ENCODE measurements around the gene TMEM178B.
"Not testable (repeated sequence)": the region's sequence is repeated elsewhere in the genome, so short reads cannot be mapped to it uniquely, and the experiment has no call there.

Gene TMEM178B

GRCh38 chr7:141073641-141074161 is at the start of gene TMEM178B:
TMEM178B (plus strand) TSS chr7:141074064.
- DNase-seq (ENCODE audit: low read depth), result no peak

GRCh38 chr7:141024668-141025067 is 49.2 kb upstream of the TMEM178B start:
- DNase-seq (ENCODE audit: low read depth), result no peak

- DNase-seq (ENCODE audit: low read depth), result no peak
Measured at GRCh38 chr7:141027043-141027442, 46.8 kb upstream of the TMEM178B start.

GRCh38 chr7:141028767-141029166 is 45.1 kb upstream of the TMEM178B start:
- no peak for DNase-seq (ENCODE audit: low read depth)

- DNase-seq (ENCODE audit: low read depth), result not testable (repeated sequence)
Measured at GRCh38 chr7:141032539-141033323, 41.1 kb upstream of the TMEM178B start.

- DNase-seq (ENCODE audit: low read depth), result not testable (repeated sequence)
Measured at GRCh38 chr7:141038100-141038499, 35.8 kb upstream of the TMEM178B start.

- DNase-seq (ENCODE audit: low read depth), result no peak
Measured at GRCh38 chr7:141039376-141039775, 34.5 kb upstream of the TMEM178B start.

GRCh38 chr7:141042222-141043193 is 31.4 kb upstream of the TMEM178B start:
- DNase-seq (ENCODE audit: low read depth), result no peak

- DNase-seq (ENCODE audit: low read depth), result no peak
Measured at GRCh38 chr7:141043616-141044015, 30.2 kb upstream of the TMEM178B start.

- no peak for DNase-seq (ENCODE audit: low read depth)
Measured at GRCh38 chr7:141045126-141045841, 28.6 kb upstream of the TMEM178B start.

- no peak for DNase-seq (ENCODE audit: low read depth)
Measured at GRCh38 chr7:141045842-141046620, 27.8 kb upstream of the TMEM178B start.

- peak; percentile 45 for DNase-seq (ENCODE audit: low read depth)
Measured at GRCh38 chr7:141053626-141054025, 20.2 kb upstream of the TMEM178B start.

- no peak for DNase-seq (ENCODE audit: low read depth)
Measured at GRCh38 chr7:141055146-141055545, 18.7 kb upstream of the TMEM178B start.

GRCh38 chr7:141057788-141058187 is 16.1 kb upstream of the TMEM178B start:
- DNase-seq (ENCODE audit: low read depth), result no peak

GRCh38 chr7:141067856-141068255 is 6.0 kb upstream of the TMEM178B start:
- DNase-seq (ENCODE audit: low read depth), result not testable (repeated sequence)

GRCh38 chr7:141071260-141071854 is 2.5 kb upstream of the TMEM178B start:
- no peak for DNase-seq (ENCODE audit: low read depth)

GRCh38 chr7:141071855-141072547 is 1.9 kb upstream of the TMEM178B start:
- DNase-seq (ENCODE audit: low read depth), result no peak

GRCh38 chr7:141072548-141073172 is 1.2 kb upstream of the TMEM178B start:
- no peak for DNase-seq (ENCODE audit: low read depth)

GRCh38 chr7:141073173-141073640 is 657 bp upstream of the TMEM178B start:
- DNase-seq (ENCODE audit: low read depth), result no peak

Data from activated gamma-delta T cell treated with anti-CD3 and anti-CD28 coated beads, Interleukin-2, amount 50 U/mL, for 16 hours (primary cell).